K562 (cell line): ENCODE measurements around the gene PHYHIPL. TPM values are rescaled to one million over a fixed set of nuclear protein-coding genes. Genes with fewer than 3 reads are reported as not detected.

Experiments
- ATAC-seq: fragments of 200-7000 bp; cut with Tn5 transposase; 3 replicates; pipeline ENCODE4 v1.9.1; 2020; ENCODE audit warnings: moderate library complexity
- BruUV-seq: library from RNA; stranded (reverse); fragments of 400-500 nt; replicated peaks from 2 replicates; lab custom pipeline; 2021; lab: Mats Ljungman, UMichigan
- CTCF ChIA-PET: fragments of 300-600 bp; formaldehyde crosslinking; extraction: SDS; loops from one replicate; lab custom pipeline; 2021; ENCODE audit warnings: low intra/inter-chr PET ratio; lab: Yijun Ruan, JAX
- POLR2A ChIA-PET: fragments of 300-600, 350-650 bp; sonication (Branson Sonifier 250); formaldehyde crosslinking; extraction: SDS; loops from one replicate; lab custom pipeline; 2021; ENCODE audit warnings: antibody characterized with exemption, inconsistent platforms; lab: Yijun Ruan, JAX
- DNase-seq, 4 experiments: peaks; one replicate each; pipeline versions ENCODE4 v3.0.0 to v3.0.0-alpha.2; 2011 to 2018; ENCODE audit warnings: low spot score in 3 of 4, mixed read lengths in 3 of 4; ENCODE audit errors: extremely low read depth in 1 of 4
- FAIRE-seq: peaks from 2 replicates; lab custom pipeline; 2011; peaks lifted over from hg19 to GRCh38; lab: Jason Lieb, UNC
- H2AFZ ChIP-seq: 2 replicates; pipeline ENCODE4 v1.6.0; 2011; ENCODE audit warnings: low read depth, low read length, control low read depth, inconsistent platforms
- H3K27ac ChIP-seq: fragments of 200-600 bp; 3 replicates; pipeline ENCODE4 v1.8.0; 2011; ENCODE audit warnings: low read depth, mild to moderate bottlenecking, control low read depth, inconsistent platforms, low read length, moderate library complexity, mixed read lengths; ENCODE audit errors: extremely low read depth
- H3K27me3 ChIP-seq, 2 experiments: fragments of 300-600 bp in 1 of 2; 2 replicates in 1 of 2; 3 replicates in 1 of 2; pipeline versions ENCODE4 v1.6.0 to v1.8.0; 2011; ENCODE audit warnings: inconsistent platforms in 2 of 2, low read length in 2 of 2, mild to moderate bottlenecking in 1 of 2, mixed read lengths in 1 of 2, moderate library complexity in 1 of 2; ENCODE audit not compliant: control insufficient read depth in 2 of 2, insufficient read depth in 2 of 2
- H3K36me3 ChIP-seq: fragments of 300-600 bp; 3 replicates; pipeline ENCODE4 v1.8.0; 2011; ENCODE audit warnings: mild to moderate bottlenecking, low read length, inconsistent platforms; ENCODE audit not compliant: control insufficient read depth, insufficient read depth
- H3K4me1 ChIP-seq, 2 experiments: fragments of 200-600 bp in 1 of 2; replicated peaks in 1 of 2; 2 replicates in 1 of 2; 3 replicates in 1 of 2; pipeline versions ENCODE4 v1.5.1 to v1.8.0; 2011; ENCODE audit warnings: inconsistent platforms in 2 of 2, low read length in 2 of 2, mild to moderate bottlenecking in 1 of 2, mixed read lengths in 1 of 2, moderate library complexity in 1 of 2; ENCODE audit not compliant: control insufficient read depth in 2 of 2, insufficient read depth in 2 of 2
- H3K4me2 ChIP-seq: 2 replicates; pipeline ENCODE4 v1.6.1; 2011; ENCODE audit warnings: low read length, control low read depth, inconsistent platforms, mixed read lengths; ENCODE audit not compliant: insufficient read depth
- H3K4me3 ChIP-seq: fragments of 200-600 bp; sonication (generic), shearing (Covaris generic); 2 replicates; pipeline ENCODE4 v1.5.1; 2016; ENCODE audit warnings: control low read depth, inconsistent platforms
- H3K79me2 ChIP-seq: fragments of 200-600 bp; 3 replicates; pipeline ENCODE4 v1.8.0; 2011; ENCODE audit warnings: low read length, inconsistent platforms; ENCODE audit not compliant: control insufficient read depth, insufficient read depth
- H3K9ac ChIP-seq, 2 experiments: 2 replicates each; pipeline versions ENCODE4 v1.6.0 to v1.6.1; 2011; ENCODE audit warnings: low read depth in 2 of 2, low read length in 2 of 2, control low read depth in 1 of 2, inconsistent platforms in 1 of 2, mild to moderate bottlenecking in 1 of 2, mixed read lengths in 1 of 2; ENCODE audit not compliant: insufficient read depth in 1 of 2
- H3K9me1 ChIP-seq: one replicate; pipeline ENCODE4 v1.6.0; 2011; ENCODE audit warnings: inconsistent platforms, mild to moderate bottlenecking, low read length, moderate library complexity; ENCODE audit not compliant: control insufficient read depth, insufficient read depth
- H3K9me3 ChIP-seq: replicated peaks from 2 replicates; pipeline ENCODE4 v1.5.1; 2011; ENCODE audit warnings: low read depth, low read length, inconsistent platforms; ENCODE audit not compliant: control insufficient read depth, insufficient read depth
- H4K20me1 ChIP-seq: replicated peaks from 2 replicates; pipeline ENCODE4 v1.6.1; 2011; ENCODE audit warnings: low read length, inconsistent platforms, mixed read lengths; ENCODE audit not compliant: control insufficient read depth, insufficient read depth
- ASH1L ChIP-seq: fragments of 450-650 bp; IDR thresholded peaks from 2 replicates; pipeline ENCODE4 v1.6.1; 2018; ENCODE audit warnings: borderline replicate concordance, mild to moderate bottlenecking, low read depth; ENCODE audit not compliant: partially characterized antibody
- EHMT2 ChIP-seq: fragments of 450-650 bp; IDR thresholded peaks from 2 replicates; pipeline ENCODE4 v1.6.1; 2018; ENCODE audit warnings: antibody characterized with exemption
- GATAD2B ChIP-seq: fragments of 450-650 bp; IDR thresholded peaks from 2 replicates; pipeline ENCODE4 v1.6.1; 2017; ENCODE audit warnings: mild to moderate bottlenecking, borderline replicate concordance
- MEF2A ChIP-seq: IDR thresholded peaks from 2 replicates; pipeline ENCODE4 v1.6.1; 2011; ENCODE audit warnings: low read depth, mild to moderate bottlenecking, low read length, moderate library complexity; ENCODE audit not compliant: control insufficient read depth
- POLR2H ChIP-seq: IDR thresholded peaks from 2 replicates; pipeline ENCODE4 v1.6.1; 2016; ENCODE audit warnings: missing genetic modification characterization, low read depth, mild to moderate bottlenecking, control low read depth, missing compliant biosample characterization, moderate library complexity
- REST ChIP-seq, 2 experiments: fragments of 450-650 bp; formaldehyde crosslinking in 1 of 2; IDR thresholded peaks; 2 replicates each; pipeline versions ENCODE4 v1.4.0 to v1.6.1; 2014 to 2020; ENCODE audit warnings: mild to moderate bottlenecking in 2 of 2, borderline replicate concordance in 1 of 2, low read depth in 1 of 2
- TFE3 ChIP-seq: fragments of 450-650 bp; formaldehyde crosslinking; IDR thresholded peaks from 2 replicates; pipeline ENCODE4 v1.4.0; 2020; ENCODE audit warnings: mild to moderate bottlenecking, mixed read lengths
- VEZF1 ChIP-seq: fragments of 200-800 bp; sonication (Bioruptor generic); IDR thresholded peaks from 2 replicates; pipeline ENCODE4 v1.6.1; 2017; ENCODE audit warnings: missing genetic modification characterization, missing compliant biosample characterization
- WGBS: fragments of 100-300 bp; shearing (Covaris generic); methylation state at CpG from one replicate; pipeline ENCODE4 v1.1.6; 2016; ENCODE audit warnings: low coverage, mixed read lengths; ENCODE audit not compliant: insufficient coverage; ENCODE audit errors: missing lambda C conversion rate; 5-methylcytosine and 5-hydroxymethylcytosine counted together
- in situ Hi-C: fragments of 300-500 bp; cut with MboI; formaldehyde crosslinking; loops from 4 replicates; pipeline ENCODE4 v1.15.0; 2018; ENCODE audit warnings: inconsistent platforms, mixed read lengths
- intact Hi-C: fragments of 100-400 bp; cut with micrococcal nuclease; formaldehyde crosslinking; loops from 2 replicates; pipeline ENCODE4 v1.14.2; 2022
- polyA plus RNA-seq, 8 experiments: library from polyadenylated mRNA; depleted of rRNA in 4 of 8; stranded (reverse) in 5 of 8; unstranded in 3 of 8; fragments of >200 nt; fragmentation: Nextera tagmentation in 2 of 8; fragmentation: Illumina TruSeq in 1 of 8; extraction: Ambion mirVana in 2 of 8; extraction: Trizol in 1 of 8; gene quantifications; 2 replicates each; pipeline versions ENCODE4 v1.2.1 to v1.2.3, GENCODE V29; 2011 to 2014; ENCODE audit warnings: inconsistent platforms in 1 of 8, missing spikeins in 1 of 8
- total RNA-seq, 7 experiments: library from RNA; depleted of rRNA in 6 of 7; stranded (reverse); fragments of >200 nt in 6 of 7; fragmentation: Illumina TruSeq in 2 of 7; extraction: Trizol in 2 of 7; gene quantifications; 2 replicates each; pipeline versions ENCODE4 v1.2.1 to v1.2.3, GENCODE V29; 2011 to 2021; ENCODE audit warnings: low replicate concordance in 1 of 7

The PHYHIPL gene
- total and polyA plus RNA-seq, 9 of the 15 experiments (the other 6 are each of a cell fraction or from before 2014, with no cell fraction given) = not detected

- DNase-seq (peak in 3 of 4 experiments; percentile 25 to 34 (median 32)), FAIRE-seq (no peak), ATAC-seq (no peak)
- H3K4me1 ChIP-seq = no peaks in the 10 kb centered on the region
- in situ Hi-C loops (no loop called here), intact Hi-C loops (no loop called here)
- no peaks in the 10 kb centered on the region for H3K36me3 ChIP-seq
- H3K27me3 ChIP-seq = no peaks in the 10 kb centered on the region
- no peaks in the 10 kb centered on the region for H3K79me2 ChIP-seq
- H3K4me3 ChIP-seq = no peak overlapping the region
- H3K9ac ChIP-seq = no peak overlapping the region
- no peak overlapping the region for H3K27ac ChIP-seq
- no peak overlapping the region for H2AFZ ChIP-seq
- no peaks in the 10 kb centered on the region for H4K20me1 ChIP-seq
- H3K4me2 ChIP-seq = no peak overlapping the region
- no TSS peak for BruUV-seq
- POLR2A ChIA-PET = no interaction called here
- no peaks in the 10 kb centered on the region for H3K9me1 ChIP-seq
- CTCF ChIA-PET = no interaction called here
- no peaks in the 10 kb centered on the region; the same call in 1 of the 2 replicates for H3K9me3 ChIP-seq
- 0% methylated on average over 3 of the region's 5 CpGs for WGBS
- TF ChIP-seq MEF2A (no peak), ASH1L (no peak), GATAD2B (no peak), REST (IDR thresholded peaks at IDR 0.05; ENCODE audit: borderline replicate concordance) (peak; percentile 76), REST (CRISPR knock-in tag; IDR thresholded peaks at IDR 0.05; ENCODE audit: low read depth) (0 out of 2 replicates have a peak, but pooled peaks have one; percentile 60), VEZF1 (CRISPR knock-in tag) (peak; percentile 56), POLR2H (tag) (no peak), TFE3 (CRISPR knock-in tag) (no peak), EHMT2 (peak; percentile 79; the same call in 1 of the 2 replicates)
These were observed 88.7 kb downstream of the PHYHIPL start for GRCh38 chr10:59265141-59265540.
